HEK293T (cell line): ENCODE measurements around the gene SPDYE4.

Source experiments
- ARNT ChIP-seq: fragments of 450-650 bp; IDR thresholded peaks from 2 replicates; pipeline ENCODE4 v1.6.1; 2017; ENCODE audit warnings: mild to moderate bottlenecking
- BHLHE40 ChIP-seq: fragments of 450-650 bp; IDR thresholded peaks from 2 replicates; pipeline ENCODE4 v1.6.1; 2016; ENCODE audit warnings: mild to moderate bottlenecking, moderate library complexity, borderline replicate concordance
- ELF4 ChIP-seq: fragments of 450-650 bp; IDR thresholded peaks from 2 replicates; pipeline ENCODE4 v1.6.1; 2017; ENCODE audit warnings: antibody characterized with exemption
- FOXK2 ChIP-seq: fragments of 450-650 bp; IDR thresholded peaks from 2 replicates; pipeline ENCODE4 v1.6.1; 2016; ENCODE audit warnings: mild to moderate bottlenecking
- FOXM1 ChIP-seq: fragments of 450-650 bp; IDR thresholded peaks from 2 replicates; pipeline ENCODE4 v1.6.1; 2017; ENCODE audit warnings: mild to moderate bottlenecking, borderline replicate concordance
- HDGF ChIP-seq: fragments of 450-650 bp; IDR thresholded peaks from 2 replicates; pipeline ENCODE4 v1.6.1; 2017; ENCODE audit warnings: antibody characterized with exemption, borderline replicate concordance
- L3MBTL2 ChIP-seq: fragments of 450-650 bp; conservative IDR thresholded peaks from 2 replicates; pipeline ENCODE4 v1.6.1; 2016; ENCODE audit warnings: mild to moderate bottlenecking
- NFRKB ChIP-seq: fragments of 450-650 bp; IDR thresholded peaks from 2 replicates; pipeline ENCODE4 v1.6.1; 2016; ENCODE audit warnings: mild to moderate bottlenecking, moderate library complexity
- PKNOX1 ChIP-seq: fragments of 450-650 bp; IDR thresholded peaks from 2 replicates; pipeline ENCODE4 v1.6.1; 2016
- SUZ12 ChIP-seq: fragments of 450-650 bp; IDR thresholded peaks from 2 replicates; pipeline ENCODE4 v1.6.1; 2016; ENCODE audit warnings: mild to moderate bottlenecking
- TARDBP ChIP-seq: fragments of 450-650 bp; IDR thresholded peaks from 2 replicates; pipeline ENCODE4 v1.6.1; 2016
- ZNF384 ChIP-seq: fragments of 450-650 bp; IDR thresholded peaks from 2 replicates; pipeline ENCODE4 v1.6.1; 2016

GRCh38 chr17:8766731-8767130 is 8.4 kb upstream of the SPDYE4 start:
- no peak for TF ChIP-seq TARDBP
- no peak for TF ChIP-seq ELF4
- TF ChIP-seq L3MBTL2, result no peak
- no peak for TF ChIP-seq ARNT
- no peak for TF ChIP-seq SUZ12
- TF ChIP-seq ZNF384, result no peak
- no peak for TF ChIP-seq HDGF
- TF ChIP-seq FOXK2, result no peak
- TF ChIP-seq PKNOX1, result no peak
- no peak for TF ChIP-seq BHLHE40
- no peak for TF ChIP-seq NFRKB
- no peak for TF ChIP-seq FOXM1
